ENCODE measurements around the gene MAP3K15.

The MAP3K15 gene

GRCh38 chrX:19514791-19515614 is at the start of gene MAP3K15:
TSS of gene MAP3K15 (minus strand) at chrX:19515508. CDS start at chrX:19515261, 247 bp downstream.
- no peak for TF ChIP-seq CTCF (IDR thresholded peaks at IDR 0.05; ENCODE audit: insufficient read depth, low read depth, low read length, missing control alignments)
- peak; percentile 24 for DNase-seq (ENCODE audit: low read depth)
- H3K4me3 ChIP-seq (ENCODE audit: low read depth, low read length): peak within 1 kb of the TSS; percentile 47

- no peak overlapping the region for H3K4me3 ChIP-seq (ENCODE audit: low read depth, low read length)
- no peak for TF ChIP-seq CTCF (IDR thresholded peaks at IDR 0.05; ENCODE audit: insufficient read depth, low read depth, low read length, missing control alignments)
- no peak for DNase-seq (ENCODE audit: low read depth)
Measured at GRCh38 chrX:19564606-19565005, 49.3 kb upstream of the MAP3K15 start.

GRCh38 chrX:19563746-19564145 is 48.4 kb upstream of the MAP3K15 start:
- TF ChIP-seq CTCF (IDR thresholded peaks at IDR 0.05; ENCODE audit: insufficient read depth, low read depth, low read length, missing control alignments): no peak
- DNase-seq (ENCODE audit: low read depth): peak; percentile 50
- H3K4me3 ChIP-seq (ENCODE audit: low read depth, low read length): no peak overlapping the region

- no peak for TF ChIP-seq CTCF (IDR thresholded peaks at IDR 0.05; ENCODE audit: insufficient read depth, low read depth, low read length, missing control alignments)
- peak; percentile 62 for DNase-seq (ENCODE audit: low read depth)
- no peak overlapping the region for H3K4me3 ChIP-seq (ENCODE audit: low read depth, low read length)
Measured at GRCh38 chrX:19563327-19563726, 48.0 kb upstream of the MAP3K15 start.

GRCh38 chrX:19560611-19561010 is 45.3 kb upstream of the MAP3K15 start:
- no peak for TF ChIP-seq CTCF (IDR thresholded peaks at IDR 0.05; ENCODE audit: insufficient read depth, low read depth, low read length, missing control alignments)
- DNase-seq (ENCODE audit: low read depth): no peak
- H3K4me3 ChIP-seq (ENCODE audit: low read depth, low read length): no peak overlapping the region

GRCh38 chrX:19557822-19558221 is 42.5 kb upstream of the MAP3K15 start:
- H3K4me3 ChIP-seq (ENCODE audit: low read depth, low read length): no peak overlapping the region
- TF ChIP-seq CTCF (IDR thresholded peaks at IDR 0.05; ENCODE audit: insufficient read depth, low read depth, low read length, missing control alignments): no peak
- DNase-seq (ENCODE audit: low read depth): no peak

GRCh38 chrX:19556202-19556601 is 40.9 kb upstream of the MAP3K15 start:
- peak; percentile 29 for DNase-seq (ENCODE audit: low read depth)

More at GRCh38 chrX:19556202-19556601, 40.9 kb upstream of the MAP3K15 start:
- H3K4me3 ChIP-seq (ENCODE audit: low read depth, low read length): no peak overlapping the region
- no peak for TF ChIP-seq CTCF (IDR thresholded peaks at IDR 0.05; ENCODE audit: insufficient read depth, low read depth, low read length, missing control alignments)

All from GM12865 (cell line).